ENCODE data around the gene P3H4.
"Not testable (repeated sequence)": the region's sequence is repeated elsewhere in the genome, so short reads cannot be mapped to it uniquely, and the experiment has no call there.

Gene P3H4

GRCh38 chr17:41811549-41812380 lies at the start of gene P3H4:
Gene P3H4, minus strand, starts transcription at chr17:41811949. Its CDS starts 34 bp downstream, at chr17:41811915.
- DNase-seq (ENCODE audit: low spot score) = peak; percentile 88

- no peak for DNase-seq (ENCODE audit: low spot score)
Measured at GRCh38 chr17:41860254-41860931, 48.6 kb upstream of the P3H4 start.

GRCh38 chr17:41851382-41851781 lies 39.6 kb upstream of the P3H4 start:
- DNase-seq (ENCODE audit: low spot score) = not testable (repeated sequence)

- no peak for DNase-seq (ENCODE audit: low spot score)
Measured at GRCh38 chr17:41849251-41849990, 37.7 kb upstream of the P3H4 start.

GRCh38 chr17:41848788-41849187 lies 37.0 kb upstream of the P3H4 start:
- DNase-seq (ENCODE audit: low spot score) = no peak

- no peak for DNase-seq (ENCODE audit: low spot score)
Measured at GRCh38 chr17:41844971-41845370, 33.2 kb upstream of the P3H4 start.

GRCh38 chr17:41840781-41841180 lies 29.0 kb upstream of the P3H4 start:
- not testable (repeated sequence) for DNase-seq (ENCODE audit: low spot score)

- DNase-seq (ENCODE audit: low spot score) = not testable (repeated sequence)
Measured at GRCh38 chr17:41839448-41839847, 27.7 kb upstream of the P3H4 start.

GRCh38 chr17:41837761-41838538 lies 26.2 kb upstream of the P3H4 start, which contains the start of gene KLHL10:
Gene KLHL10, plus strand, starts transcription at chr17:41837825. Its CDS starts 108 bp downstream, at chr17:41837933.
- DNase-seq (ENCODE audit: low spot score) = no peak

GRCh38 chr17:41836550-41837196 lies 24.9 kb upstream of the P3H4 start:
- DNase-seq (ENCODE audit: low spot score) = no peak

GRCh38 chr17:41835800-41836549 lies 24.2 kb upstream of the P3H4 start, which contains the start of gene NT5C3B:
Gene NT5C3B, minus strand, starts transcription at chr17:41836232. Its CDS starts 39 bp downstream, at chr17:41836193.
- peak; percentile 94 for DNase-seq (ENCODE audit: low spot score)

- peak; percentile 21 for DNase-seq (ENCODE audit: low spot score)
Measured at GRCh38 chr17:41835214-41835799, 23.6 kb upstream of the P3H4 start.

- not testable (repeated sequence) for DNase-seq (ENCODE audit: low spot score)
Measured at GRCh38 chr17:41829961-41830360, 18.2 kb upstream of the P3H4 start.

GRCh38 chr17:41825175-41825845 lies 13.6 kb upstream of the P3H4 start:
- no peak for DNase-seq (ENCODE audit: low spot score)

- no peak for DNase-seq (ENCODE audit: low spot score)
Measured at GRCh38 chr17:41824086-41824485, 12.3 kb upstream of the P3H4 start.

GRCh38 chr17:41823580-41823979 lies 11.8 kb upstream of the P3H4 start:
- DNase-seq (ENCODE audit: low spot score) = no peak

GRCh38 chr17:41823141-41823524 lies 11.4 kb upstream of the P3H4 start:
- no peak for DNase-seq (ENCODE audit: low spot score)

- no peak for DNase-seq (ENCODE audit: low spot score)
Measured at GRCh38 chr17:41822216-41823140, 10.7 kb upstream of the P3H4 start.
